ENCODE results near the gene CDCA3.
"Not testable (repeated sequence)": the region's sequence is repeated elsewhere in the genome, so short reads cannot be mapped to it uniquely, and the experiment has no call there.

DNA sequence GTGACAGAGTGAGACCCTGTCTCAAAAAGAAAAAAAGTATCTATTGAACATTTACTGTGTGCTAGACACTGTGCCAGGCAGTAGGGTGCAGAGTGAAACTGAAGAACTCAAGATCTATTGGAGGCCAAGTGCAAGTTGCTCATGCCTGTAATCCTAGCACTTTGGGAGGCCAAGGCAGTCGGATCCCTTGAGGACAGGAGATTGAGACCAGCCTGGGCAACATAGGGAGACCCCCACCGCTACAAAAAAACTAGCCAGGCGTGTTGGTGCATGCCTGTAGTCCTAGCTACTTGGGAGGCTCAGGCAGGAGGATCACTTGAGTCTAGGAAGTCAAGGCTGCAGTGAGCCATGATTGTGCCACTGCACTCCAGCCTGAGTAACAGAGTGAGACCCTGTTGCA is 41.6 kb upstream of the CDCA3 start:
- not testable (repeated sequence) for TF ChIP-seq SPI1 (IDR thresholded peaks at IDR 0.05; ENCODE audit: borderline replicate concordance, low read depth); CTCF (IDR thresholded peaks at IDR 0.05; ENCODE audit: insufficient read depth, low read length); GABPA (IDR thresholded peaks at IDR 0.05; ENCODE audit: low read depth); POLR2AphosphoS5 (IDR thresholded peaks at IDR 0.05; ENCODE audit: low read depth)
- TF ChIP-seq, protein P1, sequence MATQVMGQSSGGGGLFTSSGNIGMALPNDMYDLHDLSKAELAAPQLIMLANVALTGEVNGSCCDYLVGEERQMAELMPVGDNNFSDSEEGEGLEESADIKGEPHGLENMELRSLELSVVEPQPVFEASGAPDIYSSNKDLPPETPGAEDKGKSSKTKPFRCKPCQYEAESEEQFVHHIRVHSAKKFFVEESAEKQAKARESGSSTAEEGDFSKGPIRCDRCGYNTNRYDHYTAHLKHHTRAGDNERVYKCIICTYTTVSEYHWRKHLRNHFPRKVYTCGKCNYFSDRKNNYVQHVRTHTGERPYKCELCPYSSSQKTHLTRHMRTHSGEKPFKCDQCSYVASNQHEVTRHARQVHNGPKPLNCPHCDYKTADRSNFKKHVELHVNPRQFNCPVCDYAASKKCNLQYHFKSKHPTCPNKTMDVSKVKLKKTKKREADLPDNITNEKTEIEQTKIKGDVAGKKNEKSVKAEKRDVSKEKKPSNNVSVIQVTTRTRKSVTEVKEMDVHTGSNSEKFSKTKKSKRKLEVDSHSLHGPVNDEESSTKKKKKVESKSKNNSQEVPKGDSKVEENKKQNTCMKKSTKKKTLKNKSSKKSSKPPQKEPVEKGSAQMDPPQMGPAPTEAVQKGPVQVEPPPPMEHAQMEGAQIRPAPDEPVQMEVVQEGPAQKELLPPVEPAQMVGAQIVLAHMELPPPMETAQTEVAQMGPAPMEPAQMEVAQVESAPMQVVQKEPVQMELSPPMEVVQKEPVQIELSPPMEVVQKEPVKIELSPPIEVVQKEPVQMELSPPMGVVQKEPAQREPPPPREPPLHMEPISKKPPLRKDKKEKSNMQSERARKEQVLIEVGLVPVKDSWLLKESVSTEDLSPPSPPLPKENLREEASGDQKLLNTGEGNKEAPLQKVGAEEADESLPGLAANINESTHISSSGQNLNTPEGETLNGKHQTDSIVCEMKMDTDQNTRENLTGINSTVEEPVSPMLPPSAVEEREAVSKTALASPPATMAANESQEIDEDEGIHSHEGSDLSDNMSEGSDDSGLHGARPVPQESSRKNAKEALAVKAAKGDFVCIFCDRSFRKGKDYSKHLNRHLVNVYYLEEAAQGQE (IDR thresholded peaks at IDR 0.05; ENCODE audit: insufficient replicate concordance, low read depth) = not testable (repeated sequence)

Measured in HL-60 (cell line).